A549 (cell line): ENCODE measurements around the gene DIP2C.

Source experiments
- CEBPB ChIP-seq, 2 experiments: fragments of >200 bp in 1 of 2; sonication (Bioruptor Twin) in 1 of 2; formaldehyde crosslinking in 1 of 2; IDR thresholded peaks; 2 replicates each; pipeline ENCODE4 v1.6.1; 2012 to 2016
- CTCF ChIP-seq: fragments of >200 bp; sonication (Bioruptor Twin); formaldehyde crosslinking; IDR thresholded peaks from 3 replicates; pipeline ENCODE4 v1.5.1; 2016
- EP300 ChIP-seq, 2 experiments: fragments of >200 bp; sonication (Bioruptor Twin); formaldehyde crosslinking; IDR thresholded peaks; 2 replicates in 1 of 2; 3 replicates in 1 of 2; pipeline ENCODE4 v1.6.1; 2016 to 2017
- HOXB5 ChIP-seq: fragments of 250-450 bp; sonication (Bioruptor Pico); IDR thresholded peaks from 2 replicates; pipeline ENCODE4 v1.5.0; 2020; ENCODE audit warnings: mild to moderate bottlenecking, moderate library complexity
- NR3C1 ChIP-seq: fragments of >200 bp; sonication (Bioruptor Twin); formaldehyde crosslinking; IDR thresholded peaks from 3 replicates; pipeline ENCODE4 v1.6.1; 2017
- PBX3 ChIP-seq: IDR thresholded peaks from 2 replicates; pipeline ENCODE4 v1.6.1; 2012
- POLR2A ChIP-seq: IDR thresholded peaks from 2 replicates; pipeline ENCODE4 v1.6.1; 2012; ENCODE audit warnings: mild to moderate bottlenecking, low read length
- RAD21 ChIP-seq, 2 experiments: fragments of >200 bp in 1 of 2; sonication (Bioruptor Twin) in 1 of 2; formaldehyde crosslinking in 1 of 2; IDR thresholded peaks in 1 of 2; conservative IDR thresholded peaks in 1 of 2; 2 replicates in 1 of 2; 3 replicates in 1 of 2; pipeline ENCODE4 v1.6.1; 2012 to 2018; ENCODE audit warnings: inconsistent platforms in 1 of 2
- RFX5 ChIP-seq: fragments of 450-650 bp; IDR thresholded peaks from 2 replicates; pipeline ENCODE4 v1.7.1; 2014; ENCODE audit warnings: antibody characterized with exemption, mild to moderate bottlenecking, moderate library complexity
- SMC3 ChIP-seq: fragments of >200 bp; sonication (Bioruptor Twin); formaldehyde crosslinking; IDR thresholded peaks from 3 replicates; pipeline ENCODE4 v1.6.1; 2018; ENCODE audit warnings: inconsistent platforms
- USF2 ChIP-seq: fragments of 450-650 bp; IDR thresholded peaks from 2 replicates; pipeline ENCODE4 v1.6.1; 2014; ENCODE audit warnings: antibody characterized with exemption

GRCh38 chr10:373015-373414, 316.5 kb downstream of the DIP2C start:
- TF ChIP-seq HOXB5 (CRISPR knock-in tag) (no peak), CTCF (no peak), POLR2A (no peak), NR3C1 (no peak), RFX5 (no peak), EP300 (IDR thresholded peaks at IDR 0.05) (no peak), CEBPB (IDR thresholded peaks at IDR 0.05) (no peak), PBX3 (no peak), SMC3 (no peak), RAD21 (conservative IDR thresholded peaks at IDR 0.05 in 1 of 2, IDR thresholded peaks at IDR 0.05 in 1 of 2) (no peak), USF2 (no peak)
